RCC 7860 (cell line): ENCODE results near the gene DGKH.
A peak's percentile ranks its signal among the peaks of the same experiment; 100 is the strongest.

Experiments used
- DNase-seq: peaks from one replicate; pipeline ENCODE4 v3.0.0-alpha.2; 2015; ENCODE audit warnings: low spot score
- FAIRE-seq: peaks from 2 replicates; lab custom pipeline; 2012; peaks lifted over from hg19 to GRCh38; lab: Jason Lieb, UNC

Gene DGKH

GRCh38 chr13:42039946-42040729 lies 8.3 kb upstream of the DGKH start:
- no peak for FAIRE-seq
- DNase-seq: peak; percentile 63

GRCh38 chr13:42040730-42041010 lies 7.8 kb upstream of the DGKH start:
- DNase-seq (no peak), FAIRE-seq (no peak)

- DNase-seq: peak; percentile 21
- no peak for FAIRE-seq
Observed at GRCh38 chr13:42041011-42041683, 7.3 kb upstream of the DGKH start.

- DNase-seq (peak; percentile 57), FAIRE-seq (no peak)
Observed at GRCh38 chr13:42041684-42042035, 6.8 kb upstream of the DGKH start.

- no peak for FAIRE-seq
- no peak for DNase-seq
Observed at GRCh38 chr13:42043676-42044075, 4.8 kb upstream of the DGKH start.

- DNase-seq: no peak
- no peak for FAIRE-seq
Observed at GRCh38 chr13:42046448-42046847, 2.0 kb upstream of the DGKH start.

- FAIRE-seq: no peak
- peak; percentile 39 for DNase-seq
Observed at GRCh38 chr13:42047561-42048341, 697 bp upstream of the DGKH start.

GRCh38 chr13:42048684-42049453 lies 421 bp downstream of the DGKH start:
- FAIRE-seq (no peak), DNase-seq (peak; percentile 70)

- DNase-seq: no peak
- FAIRE-seq: no peak
Observed at GRCh38 chr13:42049454-42049813, 986 bp downstream of the DGKH start.

GRCh38 chr13:42054798-42055499 lies 6.5 kb downstream of the DGKH start:
- FAIRE-seq: no peak
- no peak for DNase-seq

GRCh38 chr13:42055500-42056085 lies 7.1 kb downstream of the DGKH start:
- DNase-seq (no peak), FAIRE-seq (no peak)

GRCh38 chr13:42056146-42056545 lies 7.7 kb downstream of the DGKH start:
- no peak for FAIRE-seq
- no peak for DNase-seq

- FAIRE-seq (no peak), DNase-seq (no peak)
Observed at GRCh38 chr13:42056583-42056982, 8.1 kb downstream of the DGKH start.

GRCh38 chr13:42057918-42058530 lies 9.6 kb downstream of the DGKH start:
- FAIRE-seq (no peak), DNase-seq (no peak)

- DNase-seq (no peak), FAIRE-seq (no peak)
Observed at GRCh38 chr13:42061943-42062342, 13.5 kb downstream of the DGKH start.

- DNase-seq (no peak), FAIRE-seq (no peak)
Observed at GRCh38 chr13:42063105-42063504, 14.7 kb downstream of the DGKH start.

GRCh38 chr13:42064259-42064658 lies 15.8 kb downstream of the DGKH start:
- peak; percentile 66 for DNase-seq
- FAIRE-seq: peak; percentile 78

GRCh38 chr13:42064966-42065365 lies 16.5 kb downstream of the DGKH start:
- FAIRE-seq: no peak
- no peak for DNase-seq

GRCh38 chr13:42065414-42065813 lies 17.0 kb downstream of the DGKH start:
- DNase-seq (no peak), FAIRE-seq (no peak)

- no peak for DNase-seq
- FAIRE-seq: no peak
Observed at GRCh38 chr13:42066542-42066941, 18.1 kb downstream of the DGKH start.
